GM21786 (cell line): ENCODE results near the gene SPTBN2.
A peak's percentile ranks its signal among the peaks of the same experiment; 100 is the strongest.

Experiments
- ATAC-seq: cut with Tn5 transposase; IDR thresholded peaks from one replicate; pipeline ENCODE4 v1.9.1; 2021; ENCODE audit not compliant: unreplicated experiment

The SPTBN2 gene

GRCh38 chr11:66728693-66729385 is at the start of gene SPTBN2:
Gene SPTBN2 (minus strand): TSS chr11:66729216. CDS start chr11:66721240, 7,976 bp downstream.
- ATAC-seq = no peak

DNA sequence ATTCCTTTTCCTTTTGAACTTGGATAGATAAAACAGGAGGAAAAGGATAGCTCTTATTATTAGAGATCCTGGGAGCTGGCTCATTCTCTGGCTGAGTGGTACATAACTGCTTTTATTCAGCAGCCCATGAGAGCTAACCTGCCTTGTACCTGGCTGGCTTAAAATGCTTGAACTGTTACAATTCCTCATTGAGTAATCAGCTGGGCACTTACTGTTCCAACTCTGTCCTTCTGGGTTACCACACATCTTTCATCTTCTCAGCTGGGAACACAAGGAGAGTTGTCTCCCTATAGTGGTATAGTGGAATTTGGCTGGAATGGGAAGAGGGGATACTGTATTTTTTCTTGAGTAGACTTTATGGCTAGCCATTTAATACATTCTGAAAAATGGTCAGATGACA is 39.8 kb upstream of the SPTBN2 start:
- ATAC-seq = no peak

GRCh38 chr11:66768088-66768521 is 39.1 kb upstream of the SPTBN2 start:
- no peak for ATAC-seq

DNA sequence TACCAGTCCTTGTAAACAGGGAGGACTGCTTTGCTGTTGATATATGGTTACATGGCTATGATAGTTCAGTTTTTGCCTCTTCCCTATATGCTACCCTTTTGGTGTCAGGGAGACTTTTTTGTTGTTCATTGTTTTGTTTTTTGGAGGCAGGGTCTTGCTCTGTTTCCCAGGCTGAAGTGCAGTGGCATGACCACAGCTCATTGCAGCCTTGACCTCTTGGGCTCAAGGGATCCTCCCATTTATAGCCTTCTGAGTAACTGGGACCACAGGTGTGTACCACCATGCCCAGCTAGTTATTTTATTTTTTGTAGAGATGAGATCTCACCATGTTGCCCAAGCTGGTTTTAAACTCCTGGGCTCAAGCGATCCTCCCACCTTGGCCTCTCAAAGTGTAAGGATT is 38.6 kb upstream of the SPTBN2 start:
- no peak for ATAC-seq

- no peak for ATAC-seq
Measured at GRCh38 chr11:66766681-66767080, 37.7 kb upstream of the SPTBN2 start.

GRCh38 chr11:66762088-66762487 is 33.1 kb upstream of the SPTBN2 start:
- no peak for ATAC-seq

- ATAC-seq = no peak
Measured at GRCh38 chr11:66752148-66752547, 23.1 kb upstream of the SPTBN2 start.

- no peak for ATAC-seq
Measured at GRCh38 chr11:66749091-66749490, 20.1 kb upstream of the SPTBN2 start.

GRCh38 chr11:66747480-66747879 is 18.5 kb upstream of the SPTBN2 start:
- no peak for ATAC-seq

- ATAC-seq = peak; percentile 32
Measured at GRCh38 chr11:66745356-66746235, 16.6 kb upstream of the SPTBN2 start.

DNA sequence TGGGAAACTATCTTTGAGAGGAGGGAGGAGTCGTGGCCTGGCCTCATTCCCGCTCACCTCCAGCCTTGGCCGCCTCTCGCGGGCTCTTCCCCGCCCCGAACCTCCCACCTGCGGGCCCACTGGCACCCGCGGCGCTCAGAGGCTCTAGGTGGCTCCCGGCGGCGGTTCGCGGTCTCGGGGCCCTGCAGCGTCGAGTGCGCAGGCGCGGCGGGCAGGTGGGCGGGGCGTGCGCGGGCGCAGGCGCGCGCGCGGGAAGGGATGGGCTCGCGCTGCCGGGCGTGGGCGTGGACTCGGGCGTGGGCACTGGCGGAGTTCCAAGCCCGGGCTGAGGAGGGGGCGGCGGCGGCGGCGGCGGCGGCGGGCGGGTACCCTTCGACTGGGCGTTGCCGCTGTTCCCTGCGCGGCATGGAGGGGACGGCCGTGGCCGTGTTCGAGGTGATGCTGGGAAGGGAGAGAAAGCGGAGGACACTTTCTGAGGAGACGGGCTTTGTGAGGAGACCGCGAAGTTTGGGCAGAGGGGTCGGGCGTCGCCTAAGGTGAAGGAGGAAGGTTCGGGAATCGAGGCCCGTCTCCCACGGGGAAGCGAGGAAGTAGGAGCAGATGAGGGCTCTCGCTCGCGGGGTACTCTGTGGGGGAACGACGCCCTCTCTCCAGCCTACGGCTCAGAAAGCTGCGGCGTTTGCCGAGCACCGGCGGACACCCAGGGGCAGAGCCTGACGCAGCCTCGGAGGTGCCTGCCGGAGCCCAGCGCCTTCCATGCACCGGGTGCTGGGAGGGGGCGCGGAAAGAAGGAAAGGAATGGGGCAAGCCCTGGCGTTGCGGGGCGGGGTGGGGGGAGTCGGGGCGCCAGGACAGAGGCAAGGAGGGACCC is 15.7 kb upstream of the SPTBN2 start:
- ATAC-seq = peak; percentile 73

DNA sequence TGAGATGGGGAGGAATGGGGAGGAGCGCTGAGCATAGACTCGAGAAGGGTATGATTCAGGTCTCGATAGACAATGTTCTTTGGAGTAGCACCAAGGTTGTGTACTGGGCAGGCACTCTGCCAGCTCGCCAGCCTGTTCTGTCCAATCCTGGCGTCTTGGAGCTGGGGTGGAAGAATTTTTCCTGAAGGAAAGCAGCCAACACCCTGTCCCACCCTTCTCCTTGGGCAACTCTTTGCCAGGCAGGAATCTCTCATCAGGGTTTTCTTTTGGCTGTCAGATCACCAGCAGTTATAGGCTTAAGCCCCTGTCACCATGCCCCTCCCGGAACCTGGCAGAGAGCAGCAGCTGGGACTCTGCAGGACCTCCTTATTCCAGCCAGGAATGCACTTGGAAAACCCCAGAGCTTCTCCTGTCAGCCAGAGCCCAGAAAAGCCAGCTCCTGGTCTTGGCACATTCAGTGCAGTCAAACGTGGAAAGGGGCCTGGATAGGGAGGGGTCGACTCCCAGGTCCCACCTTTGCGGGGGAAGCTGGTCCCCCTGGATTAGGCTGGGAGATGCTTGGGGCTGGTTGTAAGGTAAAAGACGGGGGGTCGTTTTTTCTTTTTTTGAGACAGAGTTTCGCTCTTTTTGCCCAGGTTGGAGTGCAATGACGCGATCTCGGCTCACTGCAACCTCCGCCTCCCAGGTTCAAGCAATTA is 14.4 kb upstream of the SPTBN2 start:
- no peak for ATAC-seq

DNA sequence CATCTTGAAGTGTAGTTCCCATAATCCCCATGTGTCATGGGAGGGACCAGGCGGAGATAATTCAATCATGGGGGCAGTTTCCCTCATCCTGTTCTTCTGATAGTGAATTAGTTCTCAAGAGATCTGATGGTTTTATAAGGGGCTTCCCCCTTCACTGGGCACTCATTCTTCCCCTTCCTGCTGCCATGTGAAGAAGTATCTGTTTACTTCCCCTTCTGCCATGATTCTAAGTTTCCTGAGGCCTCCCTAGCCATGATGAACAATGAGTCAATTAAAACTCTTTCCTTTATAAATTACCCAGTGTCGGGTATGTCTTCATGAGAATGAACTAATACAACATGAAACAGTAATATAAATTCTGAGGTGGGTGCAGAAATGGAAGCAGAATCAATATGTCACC is 12.1 kb upstream of the SPTBN2 start:
- ATAC-seq = no peak

DNA sequence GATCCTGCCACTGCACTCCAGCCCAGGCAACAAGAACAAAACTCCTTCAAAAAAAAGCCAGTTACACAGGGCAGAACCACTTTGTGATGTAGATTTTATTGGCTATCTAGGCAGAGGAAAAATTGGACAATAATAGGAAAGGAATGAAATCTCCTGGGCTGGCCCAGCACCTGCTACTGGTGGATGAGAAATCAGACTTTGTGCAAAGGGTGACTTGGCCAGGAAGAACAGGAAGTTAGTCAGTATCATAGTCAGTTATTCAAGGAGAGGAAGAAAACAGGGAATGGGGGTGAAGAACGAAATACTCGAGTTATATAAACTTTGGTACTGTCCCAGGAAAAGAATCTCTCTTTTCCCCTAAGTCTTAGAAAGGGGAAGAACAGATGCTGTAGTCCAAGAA is 11.0 kb upstream of the SPTBN2 start:
- ATAC-seq = no peak

DNA sequence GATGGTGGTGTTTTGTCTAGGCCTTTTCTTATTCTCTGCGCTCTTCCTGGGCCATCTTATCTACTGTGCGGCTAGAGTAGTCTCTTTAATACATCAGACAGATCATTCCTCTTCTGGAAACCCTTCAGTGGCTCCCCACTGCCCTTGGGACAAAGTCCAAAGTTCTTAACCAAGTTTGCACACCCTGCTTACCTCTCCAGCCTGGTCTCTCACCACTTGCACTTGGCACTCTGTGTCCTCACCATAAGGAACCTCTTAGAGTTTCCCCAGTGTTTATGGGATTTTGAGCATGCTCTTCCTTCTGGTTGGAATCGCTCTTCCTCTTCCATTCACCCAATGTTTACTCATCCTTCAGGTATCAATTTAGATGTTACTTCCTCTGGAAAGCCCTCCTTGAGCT is 5.2 kb upstream of the SPTBN2 start:
- no peak for ATAC-seq

DNA sequence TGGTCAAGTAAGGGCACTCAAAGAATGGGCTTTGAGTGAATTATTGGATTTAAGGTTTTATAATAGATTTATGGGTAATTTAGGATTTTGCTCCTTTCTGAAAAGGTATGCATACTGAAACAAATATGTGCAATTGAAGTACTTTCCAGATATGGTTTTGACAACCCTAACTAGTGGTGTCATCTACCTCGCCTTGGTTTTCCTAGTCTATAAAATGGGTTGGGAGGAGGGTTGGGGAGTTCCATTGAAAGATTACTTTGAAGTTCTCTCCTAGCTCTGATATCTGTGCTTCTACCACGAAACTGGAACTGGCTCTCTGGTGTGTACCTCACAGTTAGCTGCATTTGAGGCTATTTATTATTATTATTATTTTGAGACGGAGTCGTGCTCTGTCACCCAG is 431 bp upstream of the SPTBN2 start:
- ATAC-seq = no peak

DNA sequence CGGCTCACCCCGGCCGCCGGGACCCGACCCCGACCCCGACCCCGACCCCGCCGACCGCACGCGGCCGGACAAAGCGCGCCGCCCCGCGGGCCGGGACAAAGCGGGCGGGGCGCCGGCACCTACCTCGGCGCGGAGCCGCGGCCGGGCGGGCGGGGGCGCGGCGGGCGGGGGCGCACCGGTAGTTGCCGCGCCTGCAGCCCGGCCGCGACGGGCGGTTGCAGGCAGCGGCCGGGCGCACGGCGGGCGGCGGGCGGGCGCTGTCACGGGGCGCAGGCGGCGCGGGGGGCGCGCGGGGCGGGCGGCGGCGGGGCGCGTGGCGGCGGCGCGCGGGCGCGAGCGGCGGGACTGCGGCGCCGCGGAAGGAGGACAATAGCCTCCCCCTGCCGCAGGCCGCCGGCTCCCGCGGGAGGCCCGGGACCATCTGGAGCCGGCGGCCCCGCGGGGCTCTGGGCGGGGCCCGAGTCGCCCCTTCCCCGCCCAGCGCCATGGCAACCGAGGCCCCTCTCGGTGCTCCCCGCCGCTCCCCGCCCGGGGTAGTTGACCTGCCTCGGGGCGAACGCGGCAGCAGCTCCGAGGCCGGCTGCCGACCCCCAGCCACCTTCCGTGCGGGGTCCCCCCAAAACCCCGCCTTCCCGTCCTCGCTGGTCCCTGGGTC is 851 bp downstream of the SPTBN2 start:
- no peak for ATAC-seq

DNA sequence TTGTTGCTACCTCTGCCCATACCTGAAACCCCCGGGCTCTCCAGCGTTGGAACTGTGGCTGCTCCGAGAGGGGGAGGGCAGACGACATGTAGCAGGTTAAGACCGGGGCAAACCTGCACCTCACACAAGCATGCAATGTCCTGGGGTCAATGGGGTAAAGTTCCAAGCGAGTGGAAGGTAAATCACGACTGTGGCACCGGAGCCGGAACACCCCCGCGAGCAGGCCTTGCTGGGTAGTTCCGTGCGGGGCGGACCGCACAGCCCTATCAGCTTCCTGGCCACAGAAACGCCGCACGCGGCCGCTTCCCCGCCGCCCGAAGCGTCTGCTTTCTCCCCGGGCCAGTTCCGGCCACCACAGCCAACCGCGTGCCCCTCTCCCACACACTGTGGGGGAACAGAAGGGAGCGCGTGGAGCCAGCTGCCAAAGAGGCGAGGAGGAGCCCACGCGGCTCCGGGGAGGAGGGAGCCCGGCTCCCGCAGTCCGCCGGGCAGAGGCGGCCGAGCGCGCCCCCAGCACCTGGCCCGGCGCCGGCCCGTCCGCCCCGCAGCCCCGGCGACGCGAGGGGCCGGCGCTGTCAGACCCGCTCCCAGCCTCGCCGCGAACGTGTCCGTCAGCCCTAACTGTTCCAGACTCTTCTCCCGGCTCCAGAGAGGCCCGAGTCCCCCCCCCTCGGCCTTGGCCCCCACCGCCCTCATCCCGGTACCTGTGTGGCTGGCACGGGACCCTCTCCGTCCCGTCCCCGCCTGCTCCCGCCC is 1.6 kb downstream of the SPTBN2 start:
- no peak for ATAC-seq

GRCh38 chr11:66725647-66726046 is 3.4 kb downstream of the SPTBN2 start:
- ATAC-seq = no peak

DNA sequence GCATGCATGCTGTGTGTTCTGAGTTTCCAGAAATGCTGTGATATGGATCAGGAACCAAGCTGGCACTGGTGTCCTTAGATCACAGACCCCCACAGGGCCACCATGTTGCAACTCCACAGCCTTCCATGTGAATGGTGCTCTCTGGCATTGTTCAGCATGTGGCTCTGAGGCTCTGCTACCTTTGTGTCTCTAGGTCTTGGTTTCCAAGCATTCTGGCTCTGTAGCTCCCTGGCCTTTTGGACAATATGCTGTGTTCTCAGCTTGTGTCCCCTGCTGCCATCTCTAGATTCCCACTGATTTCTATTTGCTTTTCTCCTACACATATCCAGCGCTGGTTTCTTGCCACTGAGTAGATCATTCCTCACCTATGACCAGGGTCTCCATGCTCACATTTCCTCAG is 3.9 kb downstream of the SPTBN2 start:
- ATAC-seq = no peak
